K562 (cell line): Measurements from ENCODE around the gene MAN2A1. TPM values are rescaled to one million over a fixed set of nuclear protein-coding genes. Genes with fewer than 3 reads are reported as not detected.

ENCODE experiments used
- ATAC-seq: fragments of 200-7000 bp; cut with Tn5 transposase; 3 replicates; pipeline ENCODE4 v1.9.1; 2020; ENCODE audit warnings: moderate library complexity
- BruUV-seq: library from RNA; stranded (reverse); fragments of 400-500 nt; replicated peaks from 2 replicates; lab custom pipeline; 2021; lab: Mats Ljungman, UMichigan
- CTCF ChIA-PET: fragments of 300-600 bp; formaldehyde crosslinking; extraction: SDS; loops from one replicate; lab custom pipeline; 2021; ENCODE audit warnings: low intra/inter-chr PET ratio; lab: Yijun Ruan, JAX
- POLR2A ChIA-PET: fragments of 300-600, 350-650 bp; sonication (Branson Sonifier 250); formaldehyde crosslinking; extraction: SDS; loops from one replicate; lab custom pipeline; 2021; ENCODE audit warnings: antibody characterized with exemption, inconsistent platforms; lab: Yijun Ruan, JAX
- DNase-seq, 4 experiments: peaks; one replicate each; pipeline versions ENCODE4 v3.0.0 to v3.0.0-alpha.2; 2011 to 2018; ENCODE audit warnings: low spot score in 3 of 4, mixed read lengths in 3 of 4; ENCODE audit errors: extremely low read depth in 1 of 4
- FAIRE-seq: peaks from 2 replicates; lab custom pipeline; 2011; peaks lifted over from hg19 to GRCh38; lab: Jason Lieb, UNC
- H2AFZ ChIP-seq: 2 replicates; pipeline ENCODE4 v1.6.0; 2011; ENCODE audit warnings: low read depth, low read length, control low read depth, inconsistent platforms
- H3K27ac ChIP-seq: fragments of 200-600 bp; 3 replicates; pipeline ENCODE4 v1.8.0; 2011; ENCODE audit warnings: low read depth, mild to moderate bottlenecking, control low read depth, inconsistent platforms, low read length, moderate library complexity, mixed read lengths; ENCODE audit errors: extremely low read depth
- H3K27me3 ChIP-seq, 2 experiments: fragments of 300-600 bp in 1 of 2; 2 replicates in 1 of 2; 3 replicates in 1 of 2; pipeline versions ENCODE4 v1.6.0 to v1.8.0; 2011; ENCODE audit warnings: inconsistent platforms in 2 of 2, low read length in 2 of 2, mild to moderate bottlenecking in 1 of 2, mixed read lengths in 1 of 2, moderate library complexity in 1 of 2; ENCODE audit not compliant: control insufficient read depth in 2 of 2, insufficient read depth in 2 of 2
- H3K36me3 ChIP-seq: fragments of 300-600 bp; 3 replicates; pipeline ENCODE4 v1.8.0; 2011; ENCODE audit warnings: mild to moderate bottlenecking, low read length, inconsistent platforms; ENCODE audit not compliant: control insufficient read depth, insufficient read depth
- H3K4me1 ChIP-seq, 2 experiments: fragments of 200-600 bp in 1 of 2; replicated peaks in 1 of 2; 2 replicates in 1 of 2; 3 replicates in 1 of 2; pipeline versions ENCODE4 v1.5.1 to v1.8.0; 2011; ENCODE audit warnings: inconsistent platforms in 2 of 2, low read length in 2 of 2, mild to moderate bottlenecking in 1 of 2, mixed read lengths in 1 of 2, moderate library complexity in 1 of 2; ENCODE audit not compliant: control insufficient read depth in 2 of 2, insufficient read depth in 2 of 2
- H3K4me2 ChIP-seq: 2 replicates; pipeline ENCODE4 v1.6.1; 2011; ENCODE audit warnings: low read length, control low read depth, inconsistent platforms, mixed read lengths; ENCODE audit not compliant: insufficient read depth
- H3K4me3 ChIP-seq: fragments of 200-600 bp; sonication (generic), shearing (Covaris generic); 2 replicates; pipeline ENCODE4 v1.5.1; 2016; ENCODE audit warnings: control low read depth, inconsistent platforms
- H3K79me2 ChIP-seq: fragments of 200-600 bp; 3 replicates; pipeline ENCODE4 v1.8.0; 2011; ENCODE audit warnings: low read length, inconsistent platforms; ENCODE audit not compliant: control insufficient read depth, insufficient read depth
- H3K9ac ChIP-seq, 2 experiments: 2 replicates each; pipeline versions ENCODE4 v1.6.0 to v1.6.1; 2011; ENCODE audit warnings: low read depth in 2 of 2, low read length in 2 of 2, control low read depth in 1 of 2, inconsistent platforms in 1 of 2, mild to moderate bottlenecking in 1 of 2, mixed read lengths in 1 of 2; ENCODE audit not compliant: insufficient read depth in 1 of 2
- H3K9me1 ChIP-seq: one replicate; pipeline ENCODE4 v1.6.0; 2011; ENCODE audit warnings: inconsistent platforms, mild to moderate bottlenecking, low read length, moderate library complexity; ENCODE audit not compliant: control insufficient read depth, insufficient read depth
- H3K9me3 ChIP-seq: replicated peaks from 2 replicates; pipeline ENCODE4 v1.5.1; 2011; ENCODE audit warnings: low read depth, low read length, inconsistent platforms; ENCODE audit not compliant: control insufficient read depth, insufficient read depth
- H4K20me1 ChIP-seq: replicated peaks from 2 replicates; pipeline ENCODE4 v1.6.1; 2011; ENCODE audit warnings: low read length, inconsistent platforms, mixed read lengths; ENCODE audit not compliant: control insufficient read depth, insufficient read depth
- BRD4 ChIP-seq: fragments of 200-600 bp; sonication (generic); IDR thresholded peaks from 2 replicates; pipeline ENCODE4 v1.6.1; 2017; ENCODE audit warnings: inconsistent platforms
- CBFA2T3 ChIP-seq: fragments of 450-650 bp; IDR thresholded peaks from 2 replicates; pipeline ENCODE4 v1.6.1; 2017
- JUNB ChIP-seq: fragments of 450-650 bp; formaldehyde crosslinking; conservative IDR thresholded peaks from 2 replicates; pipeline ENCODE4 v1.4.0; 2020; ENCODE audit warnings: mild to moderate bottlenecking
- TAL1 ChIP-seq: fragments of 450-650 bp; IDR thresholded peaks from 2 replicates; pipeline ENCODE4 v1.6.1; 2016; ENCODE audit warnings: mild to moderate bottlenecking
- TCF3 ChIP-seq: sonication (generic); formaldehyde crosslinking; IDR thresholded peaks from 2 replicates; pipeline ENCODE4 v1.4.0; 2020; ENCODE audit warnings: mild to moderate bottlenecking, missing genetic modification reagents
- TEAD4 ChIP-seq, 2 experiments: sonication (generic) in 1 of 2; formaldehyde crosslinking in 1 of 2; IDR thresholded peaks; 2 replicates each; pipeline versions ENCODE4 v1.6.1 to v1.8.0; 2012 to 2022; ENCODE audit warnings: borderline replicate concordance in 1 of 2, inconsistent platforms in 1 of 2, low read length in 1 of 2, mild to moderate bottlenecking in 1 of 2, missing genetic modification reagents in 1 of 2
- ZNF561 ChIP-seq: fragments of 450-650 bp; formaldehyde crosslinking; conservative IDR thresholded peaks from 2 replicates; pipeline ENCODE4 v1.4.0; 2020; ENCODE audit warnings: mild to moderate bottlenecking, moderate library complexity
- ZNF589 ChIP-seq: fragments of 200-800 bp; sonication (Bioruptor generic); IDR thresholded peaks from 2 replicates; pipeline ENCODE4 v1.6.1; 2016; ENCODE audit warnings: low read depth, missing genetic modification characterization, missing compliant biosample characterization
- ZNF707 ChIP-seq: fragments of 250-450 bp; sonication (Bioruptor Pico); conservative IDR thresholded peaks from 2 replicates; pipeline ENCODE4 v1.8.0; 2022; ENCODE audit warnings: inconsistent platforms, mild to moderate bottlenecking, moderate library complexity
- WGBS: fragments of 100-300 bp; shearing (Covaris generic); methylation state at CpG from one replicate; pipeline ENCODE4 v1.1.6; 2016; ENCODE audit warnings: low coverage, mixed read lengths; ENCODE audit not compliant: insufficient coverage; ENCODE audit errors: missing lambda C conversion rate; 5-methylcytosine and 5-hydroxymethylcytosine counted together
- in situ Hi-C: fragments of 300-500 bp; cut with MboI; formaldehyde crosslinking; loops from 4 replicates; pipeline ENCODE4 v1.15.0; 2018; ENCODE audit warnings: inconsistent platforms, mixed read lengths
- intact Hi-C: fragments of 100-400 bp; cut with micrococcal nuclease; formaldehyde crosslinking; loops from 2 replicates; pipeline ENCODE4 v1.14.2; 2022
- polyA plus RNA-seq, 8 experiments: library from polyadenylated mRNA; depleted of rRNA in 4 of 8; stranded (reverse) in 5 of 8; unstranded in 3 of 8; fragments of >200 nt; fragmentation: Nextera tagmentation in 2 of 8; fragmentation: Illumina TruSeq in 1 of 8; extraction: Ambion mirVana in 2 of 8; extraction: Trizol in 1 of 8; gene quantifications; 2 replicates each; pipeline versions ENCODE4 v1.2.1 to v1.2.3, GENCODE V29; 2011 to 2014; ENCODE audit warnings: inconsistent platforms in 1 of 8, missing spikeins in 1 of 8
- total RNA-seq, 7 experiments: library from RNA; depleted of rRNA in 6 of 7; stranded (reverse); fragments of >200 nt in 6 of 7; fragmentation: Illumina TruSeq in 2 of 7; extraction: Trizol in 2 of 7; gene quantifications; 2 replicates each; pipeline versions ENCODE4 v1.2.1 to v1.2.3, GENCODE V29; 2011 to 2021; ENCODE audit warnings: low replicate concordance in 1 of 7

MAN2A1 gene
- total and polyA plus RNA-seq, 9 of the 15 experiments (the other 6 are each of a cell fraction or from before 2014, with no cell fraction given), result 5.2 to 32.0 (median 19.8) TPM

- ChIA-PET POLR2A (no interaction called here), CTCF (no interaction called here)
- in situ Hi-C loops, result no loop called here
- Histone ChIP-seq H3K9me1 (no peaks in the 10 kb centered on the region), H3K9me3 (no peaks in the 10 kb centered on the region), H3K4me2 (no peak overlapping the region), H3K27me3 (no peaks in the 10 kb centered on the region), H2AFZ (no peak overlapping the region), H3K9ac (no peak overlapping the region), H3K79me2 (peaks cover 15% of the 10 kb centered on the region; the same call in 2 of the 3 replicates), H3K4me3 (no peak overlapping the region), H3K4me1 (peaks cover 0 to 4% of the 10 kb centered on the region in 2 experiments; a peak in 1 of 5 replicates), H3K27ac (no peak overlapping the region), H3K36me3 (peaks cover 12% of the 10 kb centered on the region), H4K20me1 (no peaks in the 10 kb centered on the region)
- FAIRE-seq (no peak), ATAC-seq (no peak), DNase-seq (no peak)
- intact Hi-C loops, result no loop called here
- no peak for TF ChIP-seq ZNF707
- TF ChIP-seq BRD4, result no peak
- WGBS, result 73% methylated on average over 2 of the region's 2 CpGs
- no TSS peak for BruUV-seq
Observed at GRCh38 chr5:109755761-109756160, 66.0 kb downstream of the MAN2A1 start.

DNA sequence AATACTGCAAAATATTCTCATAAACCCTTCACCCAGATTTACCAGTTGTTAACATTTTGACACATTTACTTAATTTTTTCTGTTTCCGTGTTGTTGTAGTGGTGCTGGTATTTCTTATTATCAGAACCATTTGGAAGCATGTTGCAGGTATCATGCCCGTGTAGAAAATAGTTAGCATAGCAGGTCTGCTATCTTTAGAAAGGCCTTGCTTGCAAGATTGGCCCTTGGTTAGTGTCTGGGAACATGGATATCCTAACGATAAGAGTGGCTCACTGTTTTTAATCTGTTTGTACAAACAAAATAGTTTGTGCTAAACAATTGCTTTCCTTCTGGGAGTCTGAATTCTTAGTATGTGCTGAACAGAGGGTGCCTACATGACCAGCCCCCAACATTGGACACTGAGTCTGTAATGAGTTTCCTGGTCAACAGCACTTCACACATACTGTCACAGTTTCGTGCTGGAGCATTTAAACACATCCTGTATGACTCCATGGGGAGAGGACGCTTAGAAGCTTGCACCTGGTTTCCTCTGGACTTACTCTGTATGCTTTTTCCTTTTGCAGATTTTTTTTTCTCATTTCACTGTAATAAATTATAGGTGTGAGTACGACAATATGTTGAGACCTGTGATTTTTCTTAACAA lies 66.9 kb downstream of the MAN2A1 start:
- in situ Hi-C loops (no loop called here), intact Hi-C loops (no loop called here)
- peaks cover 18% of the 10 kb centered on the region; the same call in 2 of the 3 replicates for H3K79me2 ChIP-seq
- WGBS, result 44% methylated on average over 6 of the region's 6 CpGs
- POLR2A ChIA-PET, result no interaction called here
- H3K4me1 ChIP-seq, result peaks cover 0 to 4% of the 10 kb centered on the region in 2 experiments; a peak in 1 of 5 replicates
- CTCF ChIA-PET, result no interaction called here
- peak overlapping the region; percentile 29; the same call in 1 of the 3 replicates for H3K27ac ChIP-seq
- H4K20me1 ChIP-seq, result no peaks in the 10 kb centered on the region
- DNase-seq, result no peak
- H3K9ac ChIP-seq, result no peak overlapping the region
- H3K36me3 ChIP-seq, result peaks cover 12% of the 10 kb centered on the region
- no peak overlapping the region for H2AFZ ChIP-seq
- H3K27me3 ChIP-seq, result no peaks in the 10 kb centered on the region
- H3K4me2 ChIP-seq, result no peak overlapping the region; the same call in 1 of the 2 replicates
- BruUV-seq, result no TSS peak
- H3K9me1 ChIP-seq, result no peaks in the 10 kb centered on the region
- no peaks in the 10 kb centered on the region for H3K9me3 ChIP-seq
- TF ChIP-seq TCF3 (CRISPR knock-in tag) (0 out of 2 replicates have a peak, but pooled peaks have one; percentile 23), TEAD4 (IDR thresholded peaks at IDR 0.05; ENCODE audit: low read length) (peak; percentile 18; the same call in 1 of the 2 replicates), TEAD4 (CRISPR knock-in tag; IDR thresholded peaks at IDR 0.05; ENCODE audit: borderline replicate concordance) (no peak), JUNB (CRISPR knock-in tag) (no peak), ZNF589 (CRISPR knock-in tag) (no peak), CBFA2T3 (peak; percentile 54), TAL1 (peak; percentile 33; the same call in 1 of the 2 replicates), ZNF561 (CRISPR knock-in tag) (no peak)
- peak; percentile 74 for ATAC-seq
- no peak overlapping the region for H3K4me3 ChIP-seq
- peak; percentile 64 for FAIRE-seq
